HG03571 (cell line): Measurements from ENCODE around the gene IFNLR1.
"Not testable (repeated sequence)": the region's sequence is repeated elsewhere in the genome, so short reads cannot be mapped to it uniquely, and the experiment has no call there.

ENCODE experiments used
- ATAC-seq: cut with Tn5 transposase; IDR thresholded peaks from one replicate; pipeline ENCODE4 v1.9.1; 2021; ENCODE audit not compliant: unreplicated experiment

IFNLR1 gene

GRCh38 chr1:24186993-24187790 is at the start of gene IFNLR1:
TSS of gene IFNLR1 (minus strand) at chr1:24187289. CDS start at chr1:24187248, 41 bp downstream.
- ATAC-seq, result no peak

- no peak for ATAC-seq
These were observed 49.1 kb upstream of the IFNLR1 start for GRCh38 chr1:24235921-24236788.

GRCh38 chr1:24233684-24234600 is 46.9 kb upstream of the IFNLR1 start:
- ATAC-seq, result no peak

- ATAC-seq, result no peak
These were observed 44.6 kb upstream of the IFNLR1 start for GRCh38 chr1:24231701-24232100.

- no peak for ATAC-seq
These were observed 41.2 kb upstream of the IFNLR1 start for GRCh38 chr1:24228311-24228710.

- no peak for ATAC-seq
These were observed 39.7 kb upstream of the IFNLR1 start for GRCh38 chr1:24226749-24227148.

GRCh38 chr1:24224761-24225160 is 37.7 kb upstream of the IFNLR1 start:
- no peak for ATAC-seq

- ATAC-seq, result no peak
These were observed 37.0 kb upstream of the IFNLR1 start for GRCh38 chr1:24224086-24224485.

- no peak for ATAC-seq
These were observed 35.7 kb upstream of the IFNLR1 start for GRCh38 chr1:24222793-24223192.

GRCh38 chr1:24222008-24222605 is 35.0 kb upstream of the IFNLR1 start:
- ATAC-seq, result no peak

GRCh38 chr1:24221246-24221645 is 34.2 kb upstream of the IFNLR1 start:
- ATAC-seq, result no peak

- ATAC-seq, result no peak
These were observed 29.4 kb upstream of the IFNLR1 start for GRCh38 chr1:24216276-24217074.

GRCh38 chr1:24215226-24215814 is 28.2 kb upstream of the IFNLR1 start:
- no peak for ATAC-seq

- ATAC-seq, result no peak
These were observed 25.3 kb upstream of the IFNLR1 start for GRCh38 chr1:24212376-24212775.

- no peak for ATAC-seq
These were observed 23.1 kb upstream of the IFNLR1 start for GRCh38 chr1:24210195-24210627.

- ATAC-seq, result no peak
These were observed 22.0 kb upstream of the IFNLR1 start for GRCh38 chr1:24209097-24209496.

- ATAC-seq, result no peak
These were observed 20.6 kb upstream of the IFNLR1 start for GRCh38 chr1:24207709-24208108.

GRCh38 chr1:24207395-24207687 is 20.3 kb upstream of the IFNLR1 start:
- not testable (repeated sequence) for ATAC-seq
